Uterus (tissue), 2 donors: ENCODE results near the gene PRRX2.

Experiments
- CTCF ChIP-seq, 4 experiments: fragments of 200-600 bp in 2 of 4; fragments of 450-650 bp in 2 of 4; sonication (generic) in 2 of 4; IDR thresholded peaks; one replicate each; pipeline ENCODE4 v1.5.1; 2016 to 2019; ENCODE audit warnings: antibody characterized with exemption in 4 of 4, mild to moderate bottlenecking in 2 of 4, moderate library complexity in 1 of 4
- POLR2A ChIP-seq, 2 donors: fragments of 450-650 bp; IDR thresholded peaks; one replicate each; pipeline ENCODE4 v1.6.1; 2016; ENCODE audit warnings: antibody characterized with exemption in 2 of 2, mild to moderate bottlenecking in 1 of 2, moderate library complexity in 1 of 2

GRCh38 chr9:129664746-129665388, 580 bp upstream of the PRRX2 start:
- TF ChIP-seq CTCF (IDR thresholded peaks at IDR 0.05) (no peak), POLR2A (IDR thresholded peaks at IDR 0.05) (no peak)
